Right lung (tissue), 10 donors: ENCODE results near the gene F2RL1. TPM values are rescaled to one million over a fixed set of nuclear protein-coding genes. Genes with fewer than 3 reads are reported as not detected.
"Not testable (repeated sequence)": the region's sequence is repeated elsewhere in the genome, so short reads cannot be mapped to it uniquely, and the experiment has no call there.

ENCODE experiments used
- DNase-seq, 2 donors: peaks; one replicate each; pipeline ENCODE4 v3.0.0-alpha.2; 2013
- long read RNA-seq, 8 donors: transcript quantifications; one replicate each; lab custom pipeline, GENCODE V29; 2026
- polyA plus RNA-seq, 5 donors: library from polyadenylated mRNA; unstranded; fragments of 120-200 nt; gene quantifications; one replicate each; pipeline versions ENCODE4 v1.2.1 to v1.2.3, GENCODE V29; 2013; ENCODE audit warnings: inconsistent platforms in 1 of 5, low replicate concordance in 1 of 5; ENCODE audit not compliant: insufficient read length in 5 of 5, insufficient read depth in 1 of 5

F2RL1 gene
- 10 to 100 TPM in 1 of 5 donors, 1 to 10 TPM in 4; 8.8 to 10.2 (median 9.7) TPM for polyA plus RNA-seq
- long read RNA-seq, donor 1, transcript F2RL1-201 (2 exons, 2,914 nt) = major isoform, 14 of 14 reads
- long read RNA-seq, donor 1, partial matches to known transcripts = 0 of 14 reads
- long read RNA-seq, donor 1, other reads (novel, unspliced or antisense) = 0 of 14 reads
- long read RNA-seq, donor 2, partial matches to known transcripts = 0 of 3 reads
- long read RNA-seq, donor 2, other reads (novel, unspliced or antisense) = 0 of 3 reads
- long read RNA-seq, donor 3, partial matches to known transcripts = 0 of 4 reads
- long read RNA-seq, donor 3, other reads (novel, unspliced or antisense) = 0 of 4 reads
- long read RNA-seq, donor 4, partial matches to known transcripts = 0 of 2 reads
- long read RNA-seq, donor 4, other reads (novel, unspliced or antisense) = 0 of 2 reads
- long read RNA-seq, donor 5, transcript F2RL1-201 (2 exons, 2,914 nt) = major isoform, 5 of 5 reads
- long read RNA-seq, donor 5, partial matches to known transcripts = 0 of 5 reads
- long read RNA-seq, donor 5, other reads (novel, unspliced or antisense) = 0 of 5 reads
- long read RNA-seq, donor 6, partial matches to known transcripts = 0 of 3 reads
- long read RNA-seq, donor 6, other reads (novel, unspliced or antisense) = 0 of 3 reads
- long read RNA-seq, donor 7, transcript F2RL1-201 (2 exons, 2,914 nt) = major isoform, 6 of 6 reads
- long read RNA-seq, donor 7, partial matches to known transcripts = 0 of 6 reads
- long read RNA-seq, donor 7, other reads (novel, unspliced or antisense) = 0 of 6 reads
- long read RNA-seq, donor 8, partial matches to known transcripts = 0 of 2 reads
- long read RNA-seq, donor 8, other reads (novel, unspliced or antisense) = 0 of 2 reads

DNA sequence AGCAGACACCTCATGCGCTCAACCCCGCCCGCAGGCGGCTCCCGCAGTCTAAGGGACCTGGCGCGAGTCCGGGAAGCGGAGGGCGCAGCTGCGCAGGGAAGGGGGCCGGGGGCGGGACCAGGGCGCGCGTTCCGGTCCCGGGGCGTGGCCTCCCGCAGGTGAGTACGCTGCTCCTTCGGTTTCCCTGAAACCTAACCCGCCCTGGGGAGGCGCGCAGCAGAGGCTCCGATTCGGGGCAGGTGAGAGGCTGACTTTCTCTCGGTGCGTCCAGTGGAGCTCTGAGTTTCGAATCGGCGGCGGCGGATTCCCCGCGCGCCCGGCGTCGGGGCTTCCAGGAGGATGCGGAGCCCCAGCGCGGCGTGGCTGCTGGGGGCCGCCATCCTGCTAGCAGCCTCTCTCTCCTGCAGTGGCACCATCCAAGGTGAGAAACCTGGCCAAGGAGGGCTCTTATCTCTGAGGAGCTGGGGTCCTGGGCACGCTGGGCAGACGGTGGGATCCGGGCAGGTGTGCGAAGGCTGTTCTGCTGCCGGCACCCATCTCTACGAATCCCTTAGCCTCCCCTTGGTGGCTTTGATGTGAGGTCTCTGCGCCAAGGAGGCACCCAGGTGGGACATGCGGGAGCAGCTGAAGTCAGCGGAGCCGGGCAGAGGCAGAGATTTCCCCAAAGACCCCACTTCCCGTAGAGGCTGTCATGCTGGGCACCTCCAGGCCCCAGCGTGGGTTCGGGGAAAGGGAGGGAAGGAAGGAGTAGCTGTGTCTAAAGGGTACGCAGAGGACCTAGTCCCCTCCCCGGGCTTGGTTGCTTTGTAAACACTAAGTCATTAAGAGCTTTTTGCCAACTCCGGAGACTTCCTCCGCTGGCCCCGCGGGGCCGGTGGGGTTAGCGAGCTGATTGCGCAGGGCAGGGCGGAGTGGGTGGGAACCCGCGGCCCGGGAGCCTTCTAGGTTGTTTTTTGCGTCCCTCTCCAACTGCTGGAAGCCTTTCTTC lies at the start of gene F2RL1:
Gene F2RL1, plus strand, starts transcription at position 187 of the 988 bp plus-strand sequence. Its CDS starts 153 bp downstream, at position 340.
- DNase-seq = peak; percentile 72 to 73

- not testable (repeated sequence) for DNase-seq
These were observed 47.8 kb upstream of the F2RL1 start for GRCh38 chr5:76771041-76771440.

DNA sequence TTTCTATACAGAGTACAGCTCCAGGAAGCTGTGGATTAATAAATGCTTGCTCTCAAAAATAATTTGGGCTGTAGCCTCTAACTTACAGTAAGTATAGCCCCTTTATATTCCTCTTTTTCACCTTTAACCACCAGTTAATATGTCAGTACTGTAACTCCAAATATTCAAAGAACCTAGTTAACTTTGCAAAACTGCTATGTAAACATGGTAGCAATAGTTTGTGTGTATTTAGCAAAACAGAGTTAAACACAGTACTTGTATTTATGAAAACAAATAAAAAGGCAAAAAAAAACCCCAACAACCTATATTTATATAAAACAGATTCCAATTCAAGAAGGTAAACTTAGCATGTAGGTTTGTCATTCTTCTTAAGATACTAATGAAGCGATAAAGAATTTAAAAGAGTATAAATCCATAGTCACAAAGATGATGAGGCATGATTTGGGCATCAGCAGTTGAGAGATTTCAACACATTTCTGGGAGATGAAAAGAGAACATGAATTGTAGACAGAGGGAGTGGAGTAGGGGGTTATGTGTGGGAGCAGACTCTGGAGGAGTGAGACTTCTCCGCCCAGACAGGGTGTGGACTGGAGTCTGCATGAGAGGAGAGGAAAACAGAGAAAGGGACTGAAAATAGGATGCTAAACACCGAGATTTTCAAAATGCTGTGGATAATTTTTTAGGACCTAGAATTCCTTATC lies 47.0 kb upstream of the F2RL1 start:
- DNase-seq = no peak

DNA sequence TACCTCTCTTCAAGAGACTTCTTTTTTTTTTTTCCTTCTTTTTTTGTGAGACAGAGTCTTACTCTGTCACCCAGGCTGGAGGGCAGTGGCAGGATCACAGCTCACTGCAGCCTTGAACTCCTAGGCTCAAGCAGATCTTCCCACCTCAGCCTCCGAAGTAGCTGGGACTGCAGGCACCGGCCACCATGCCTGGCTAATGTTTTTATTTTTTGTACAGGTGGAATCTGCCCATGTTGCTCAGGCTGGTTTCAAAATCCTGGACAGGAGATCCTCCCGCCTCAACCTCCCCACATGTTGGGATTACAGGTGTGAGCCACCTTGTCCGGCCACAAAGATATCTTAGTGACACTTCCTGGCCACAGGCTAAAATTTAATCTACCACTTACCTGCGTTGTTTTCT lies 42.9 kb upstream of the F2RL1 start:
- DNase-seq = no peak

DNA sequence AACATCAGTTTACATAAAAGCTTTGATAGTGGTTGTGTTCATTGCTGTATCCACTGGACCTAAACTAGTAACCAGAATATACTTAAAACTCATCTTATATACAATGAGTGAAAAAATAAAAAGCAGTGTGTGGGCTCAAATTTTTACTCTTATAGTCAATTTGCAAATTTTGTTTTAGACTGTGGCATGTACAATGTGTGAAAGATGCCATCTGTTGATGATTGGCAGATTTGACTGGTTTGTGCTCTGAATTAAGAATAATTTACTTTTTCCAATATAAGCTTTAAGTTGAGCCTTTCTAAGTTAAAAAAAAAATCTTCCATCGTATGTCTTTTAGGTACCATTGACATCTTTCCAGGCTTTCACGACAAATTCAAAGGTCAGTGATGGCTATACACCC lies 42.4 kb upstream of the F2RL1 start:
- DNase-seq = no peak

GRCh38 chr5:76780616-76781015 lies 38.2 kb upstream of the F2RL1 start:
- DNase-seq = not testable (repeated sequence)

DNA sequence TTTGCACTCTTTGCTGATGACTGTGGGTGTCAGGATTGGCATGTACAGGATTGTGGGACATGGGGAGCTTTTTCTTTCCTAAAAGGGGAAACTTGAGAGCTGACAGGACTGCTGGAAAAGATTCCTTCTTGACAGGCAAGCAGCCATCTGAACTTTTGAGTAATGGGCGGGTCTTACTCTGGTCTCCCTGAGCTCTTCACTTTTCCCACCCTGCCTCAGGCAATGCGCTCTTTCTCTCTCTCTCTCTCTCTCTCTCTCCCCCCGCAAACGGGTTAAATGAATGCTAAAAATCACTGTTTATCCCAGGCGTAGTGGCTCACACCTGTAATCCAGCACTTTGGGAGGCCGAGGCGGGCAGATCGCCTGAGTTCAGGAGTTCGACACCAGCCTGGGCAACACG lies 37.1 kb upstream of the F2RL1 start:
- DNase-seq = no peak

GRCh38 chr5:76782444-76782843 lies 36.4 kb upstream of the F2RL1 start:
- DNase-seq = no peak

DNA sequence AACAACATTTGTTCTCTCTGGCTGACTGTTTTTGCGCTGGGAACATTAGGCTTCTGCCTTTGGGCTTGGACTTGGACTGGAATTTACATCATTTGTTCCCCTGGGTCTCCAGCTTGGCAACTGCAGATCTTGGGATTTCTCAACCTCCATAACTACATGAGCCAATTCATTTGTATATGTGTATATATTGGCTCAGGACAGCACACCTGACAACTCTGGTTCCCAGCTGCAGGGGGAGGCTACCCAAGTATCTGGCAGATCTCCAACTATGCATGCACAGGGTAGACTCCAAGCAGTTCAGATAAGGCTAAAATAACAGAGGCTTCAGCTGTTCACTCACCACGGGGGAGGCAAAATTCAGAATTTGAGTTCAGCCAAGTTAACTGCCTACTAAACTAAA lies 31.6 kb upstream of the F2RL1 start:
- no peak for DNase-seq

DNA sequence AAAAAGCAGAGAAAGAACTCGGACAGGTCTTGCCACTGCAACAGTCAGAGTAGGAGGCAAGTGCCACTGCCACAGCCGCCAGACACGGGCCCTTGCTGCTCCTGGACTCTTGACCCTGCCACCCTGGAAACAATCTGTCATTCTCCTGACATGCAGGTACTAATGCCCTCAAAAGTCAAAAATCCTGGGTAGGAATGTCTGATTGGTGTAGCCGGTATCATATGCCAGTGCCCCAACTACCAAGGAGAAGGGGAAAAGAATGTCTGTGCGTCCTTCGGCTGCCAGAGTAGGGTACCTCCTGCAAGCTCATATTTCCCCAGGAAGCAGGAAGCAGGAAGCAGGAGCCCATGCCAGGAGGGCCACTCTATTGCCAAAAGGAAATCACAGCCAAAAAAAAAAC lies 30.5 kb upstream of the F2RL1 start:
- no peak for DNase-seq

DNA sequence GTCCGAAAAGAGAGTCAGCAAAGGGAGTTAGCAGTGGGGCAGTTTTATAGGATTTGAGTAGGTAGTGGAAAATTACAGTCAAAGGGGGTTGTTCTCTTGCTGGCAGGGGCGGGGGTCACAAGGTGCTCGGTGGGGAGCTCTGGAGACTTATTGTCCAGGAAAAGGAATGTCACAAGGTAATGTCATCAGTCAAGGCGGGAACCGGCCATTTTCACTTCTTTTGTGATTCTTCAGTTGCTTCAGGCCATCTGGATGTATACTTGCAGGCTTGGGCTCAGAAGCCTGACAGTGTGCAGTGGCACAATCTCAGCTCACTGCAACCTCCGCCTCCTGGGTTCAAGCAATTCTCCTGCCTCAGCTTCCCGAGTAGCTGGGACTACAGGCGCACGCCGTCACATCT lies 29.6 kb upstream of the F2RL1 start:
- DNase-seq = not testable (repeated sequence)

DNA sequence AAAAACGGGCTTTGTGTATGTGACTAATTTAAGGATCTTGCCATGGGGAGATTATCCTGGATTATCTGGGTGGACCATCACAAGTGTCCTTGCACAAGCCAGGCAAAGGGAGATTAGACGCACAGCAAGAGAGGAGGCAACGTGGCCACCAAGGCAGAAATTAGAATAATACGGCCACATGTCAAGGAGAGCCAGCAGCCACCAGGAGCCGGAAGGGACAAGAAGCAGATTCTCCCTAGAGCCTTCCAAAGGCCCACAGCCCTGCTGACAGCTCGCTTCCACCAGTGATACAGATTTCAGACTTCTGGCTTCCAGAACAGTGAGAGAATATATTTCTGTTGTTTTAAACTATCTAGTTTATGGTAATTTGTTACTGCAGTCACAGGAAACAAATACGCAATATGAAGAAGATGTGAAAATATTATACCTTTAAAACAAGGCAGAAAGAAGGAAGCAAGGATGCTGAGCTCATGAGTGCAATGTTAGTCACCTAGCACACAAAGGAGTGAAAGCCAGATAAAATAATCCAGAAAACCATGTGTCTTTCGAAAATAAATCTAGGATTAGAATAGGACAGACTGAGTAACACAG lies 28.7 kb upstream of the F2RL1 start:
- no peak for DNase-seq

DNA sequence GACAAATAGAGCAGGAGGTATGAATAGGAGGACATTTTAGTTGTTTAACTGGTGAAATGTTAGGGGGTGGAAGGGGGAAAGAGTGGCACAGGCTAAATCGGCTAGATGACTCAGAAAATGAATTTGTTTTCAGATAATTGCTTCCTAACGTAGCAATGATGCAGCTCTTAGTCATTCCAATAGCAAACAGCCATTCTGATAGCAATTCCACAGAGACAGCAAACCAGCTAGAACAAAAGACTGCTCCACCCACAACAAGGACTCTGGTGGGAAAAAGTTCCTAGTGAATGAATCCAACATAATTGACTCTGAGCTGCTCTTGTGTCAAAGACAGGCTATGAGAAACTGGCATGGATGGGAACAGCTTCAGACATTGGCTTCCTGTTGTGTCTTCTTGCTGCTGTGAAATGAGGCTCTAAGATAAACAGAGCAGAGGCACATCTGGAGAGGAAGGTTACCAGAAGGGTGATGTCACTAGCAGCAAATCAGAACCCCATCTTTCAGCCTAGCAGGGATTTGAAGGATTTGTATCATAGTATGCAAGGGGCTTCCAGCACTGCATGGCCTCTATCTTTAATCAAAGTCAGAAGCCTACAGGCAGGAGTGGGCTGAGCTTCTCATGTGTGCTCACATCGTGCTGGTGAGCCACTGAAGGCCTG lies 28.1 kb upstream of the F2RL1 start:
- peak; percentile 72 to 84 for DNase-seq

DNA sequence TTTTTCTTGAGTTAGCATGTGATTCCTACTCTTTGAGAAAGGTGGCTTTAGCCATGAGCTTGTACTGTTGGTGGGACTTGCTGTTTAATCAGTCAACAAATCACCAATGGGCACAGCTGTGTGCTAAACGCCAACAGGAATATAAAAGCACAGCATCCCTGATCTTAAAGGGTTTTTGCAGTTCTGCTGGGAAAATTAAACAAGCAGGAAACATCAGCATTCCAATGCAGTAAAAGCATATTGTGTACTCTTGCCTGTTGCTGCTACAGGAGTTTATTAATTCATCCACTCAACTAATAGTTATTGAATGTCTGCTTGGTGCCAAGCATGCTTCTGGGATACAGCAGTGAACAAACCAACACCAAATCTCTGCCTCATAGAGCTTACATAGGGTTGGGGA lies 27.4 kb upstream of the F2RL1 start:
- no peak for DNase-seq

DNA sequence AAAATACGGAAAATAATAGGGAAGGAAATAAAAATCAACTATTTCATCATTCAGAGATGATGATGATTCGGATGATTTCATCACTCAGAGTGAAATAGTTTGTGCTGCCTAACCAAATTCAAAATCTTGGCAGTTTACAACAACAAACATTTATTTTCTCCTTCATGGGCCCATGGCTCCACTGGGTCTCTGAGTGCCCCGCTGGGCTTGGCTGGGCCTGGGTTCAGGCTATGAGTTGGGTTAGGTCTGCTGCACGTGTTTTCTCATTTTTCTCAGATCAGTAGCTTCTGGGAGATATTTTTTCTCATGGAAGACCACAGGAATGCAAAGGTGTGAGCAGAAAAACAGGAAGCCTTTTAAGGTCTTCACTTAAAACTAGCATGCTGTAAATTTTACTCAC lies 24.0 kb upstream of the F2RL1 start:
- DNase-seq = no peak

DNA sequence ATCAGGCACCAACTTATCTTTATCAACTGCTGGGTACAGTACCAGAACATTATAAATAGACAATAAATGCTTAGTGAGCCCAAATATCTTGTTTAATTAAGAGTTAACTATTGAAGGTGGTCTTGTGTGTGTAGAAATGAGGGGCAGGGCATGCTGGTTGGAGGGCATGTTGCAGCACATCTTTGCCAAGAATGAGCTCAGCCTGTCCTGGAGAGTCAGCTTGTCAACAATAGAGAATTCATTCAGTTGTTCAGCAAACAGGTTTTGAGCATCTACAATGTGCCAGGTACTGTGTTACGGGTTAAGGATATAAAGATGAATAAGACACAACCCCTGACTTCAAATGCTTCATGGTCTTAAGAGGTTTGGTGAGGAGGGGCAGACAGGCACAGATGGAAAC lies 19.2 kb upstream of the F2RL1 start:
- DNase-seq = no peak

- DNase-seq = no peak
These were observed 18.3 kb upstream of the F2RL1 start for GRCh38 chr5:76800579-76800978.

DNA sequence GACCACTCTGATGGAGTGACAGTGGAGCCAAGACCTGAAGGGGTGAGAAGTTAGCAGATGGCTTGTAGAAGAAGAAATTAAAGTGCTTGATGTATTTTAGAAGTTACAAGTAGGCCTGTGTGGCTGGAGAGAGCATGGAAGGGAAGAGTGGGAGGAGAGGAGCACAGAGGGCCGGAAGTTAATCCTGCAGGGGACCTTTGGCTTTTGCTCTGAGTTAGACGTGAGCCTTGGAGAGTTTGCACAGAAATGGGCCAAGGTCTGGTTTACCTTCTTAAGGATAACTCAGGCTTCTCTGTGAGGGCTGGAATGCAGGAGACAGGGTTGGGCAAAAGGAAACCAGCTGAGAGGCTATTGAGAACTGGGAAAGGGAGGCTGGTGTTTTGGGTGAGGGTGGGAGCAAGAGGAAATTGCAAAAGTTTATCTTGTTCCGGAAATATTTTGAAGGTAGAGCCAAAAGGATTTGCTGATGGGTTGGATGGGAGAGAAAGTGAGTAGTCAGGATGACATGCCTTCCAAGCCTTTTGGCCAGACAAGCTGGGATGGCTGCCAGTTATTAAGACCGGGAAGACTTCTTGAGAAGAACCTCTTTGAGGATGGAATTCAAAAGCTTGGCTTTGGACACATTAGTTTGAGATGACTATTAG lies 17.5 kb upstream of the F2RL1 start:
- DNase-seq = no peak

- no peak for DNase-seq
These were observed 17.0 kb upstream of the F2RL1 start for GRCh38 chr5:76801803-76802195.
